Measurements from ENCODE around the gene CLEC2D.

GRCh38 chr12:9699269-9699897 is 29.9 kb downstream of the CLEC2D start:
- no peak for TF ChIP-seq CTCF (IDR thresholded peaks at IDR 0.05)
- no peak for TF ChIP-seq EZH2 (IDR thresholded peaks at IDR 0.05; ENCODE audit: borderline replicate concordance, insufficient read depth, low read depth, low read length, poor library complexity, severe bottlenecking)
